H1 (cell line): ENCODE measurements around the gene VAV2. TPM values are rescaled to one million over a fixed set of nuclear protein-coding genes. Genes with fewer than 3 reads are reported as not detected.
A peak's percentile ranks its signal among the peaks of the same experiment; 100 is the strongest.

Experiments used
- CTCF ChIA-PET: fragments of 300-600 bp; sonication (Branson Sonifier 250); formaldehyde crosslinking; loops from one replicate; lab custom pipeline; 2021; ENCODE audit not compliant: partially characterized antibody; lab: Charles Lee
- POLR2A ChIA-PET: fragments of 300-600 bp; sonication (Branson Sonifier 250); formaldehyde crosslinking; loops from one replicate; lab custom pipeline; 2021; ENCODE audit warnings: inconsistent platforms; ENCODE audit not compliant: partially characterized antibody; lab: Charles Lee
- DNase-seq, 2 experiments: peaks; one replicate each; pipeline versions ENCODE4 v3.0.0 to v3.0.0-alpha.2; 2010 to 2022; ENCODE audit warnings: low spot score in 2 of 2, low read depth in 1 of 2, mixed read lengths in 1 of 2
- FAIRE-seq: peaks from 2 replicates; lab custom pipeline; 2011; peaks lifted over from hg19 to GRCh38; lab: Jason Lieb, UNC
- H2AFZ ChIP-seq: 2 replicates; pipeline ENCODE4 v1.8.1; 2012; ENCODE audit warnings: low read length, inconsistent platforms
- H2AK5ac ChIP-seq: 2 replicates; pipeline ENCODE4 v1.6.1; 2013; ENCODE audit warnings: low read depth, low read length
- H2BK120ac ChIP-seq: replicated peaks from 2 replicates; pipeline ENCODE3; 2013; ENCODE audit warnings: low read depth, low read length, inconsistent platforms
- H2BK12ac ChIP-seq: 2 replicates; pipeline ENCODE4 v1.6.1; 2013; ENCODE audit warnings: low read depth, low read length
- H2BK15ac ChIP-seq: 2 replicates; pipeline ENCODE4 v1.6.1; 2013; ENCODE audit warnings: low read length
- H2BK20ac ChIP-seq: 2 replicates; pipeline ENCODE4 v1.6.1; 2013; ENCODE audit warnings: low read length
- H2BK5ac ChIP-seq: 2 replicates; pipeline ENCODE4 v1.6.1; 2013; ENCODE audit warnings: low read depth, low read length
- H3K14ac ChIP-seq: 2 replicates; pipeline ENCODE4 v1.6.1; 2013; ENCODE audit warnings: inconsistent platforms; ENCODE audit not compliant: insufficient read length
- H3K18ac ChIP-seq: 2 replicates; pipeline ENCODE4 v1.6.1; 2013; ENCODE audit warnings: low read length; ENCODE audit errors: extremely low read depth
- H3K23ac ChIP-seq: 2 replicates; pipeline ENCODE4 v1.6.1; 2013; ENCODE audit warnings: inconsistent platforms; ENCODE audit not compliant: insufficient read length
- H3K23me2 ChIP-seq: 2 replicates; pipeline ENCODE4 v1.6.1; 2013; ENCODE audit warnings: low read depth, low read length
- H3K27ac ChIP-seq: 2 replicates; pipeline ENCODE4 v1.6.1; 2011; ENCODE audit warnings: low read depth, low read length, inconsistent platforms
- H3K27me3 ChIP-seq, 4 experiments: replicated peaks in 1 of 4; 1 replicate in 1 of 4; 2 replicates in 3 of 4; pipeline versions ENCODE4 v1.6.1 to v1.8.1; 2011 to 2013; ENCODE audit warnings: low read length in 3 of 4, mild to moderate bottlenecking in 3 of 4, inconsistent platforms in 2 of 4, mixed read lengths in 2 of 4, moderate library complexity in 1 of 4; ENCODE audit not compliant: control insufficient read depth in 3 of 4, insufficient read depth in 3 of 4; ENCODE audit errors: extremely low read depth in 1 of 4
- H3K36me3 ChIP-seq, 4 experiments: 2 replicates each; pipeline versions ENCODE4 v1.6.1 to v1.8.1; 2011 to 2013; ENCODE audit warnings: mild to moderate bottlenecking in 4 of 4, low read length in 3 of 4, moderate library complexity in 2 of 4, control low read depth in 1 of 4, inconsistent platforms in 1 of 4; ENCODE audit not compliant: insufficient read depth in 4 of 4, control insufficient read depth in 2 of 4
- H3K4ac ChIP-seq: replicated peaks from 2 replicates; pipeline ENCODE3; 2013; ENCODE audit warnings: low read length, low read depth, mixed read lengths, inconsistent platforms; ENCODE audit not compliant: insufficient read length
- H3K4me1 ChIP-seq, 4 experiments: replicated peaks in 1 of 4; 1 replicate in 1 of 4; 2 replicates in 3 of 4; pipeline versions ENCODE4 v1.6.1 to v1.8.1; 2011 to 2013; ENCODE audit warnings: low read length in 3 of 4, inconsistent platforms in 2 of 4, mixed read lengths in 1 of 4; ENCODE audit not compliant: insufficient read depth in 4 of 4, control insufficient read depth in 3 of 4
- H3K4me2 ChIP-seq, 2 experiments: 2 replicates each; pipeline versions ENCODE4 v1.6.1 to v1.8.1; 2011 to 2013; ENCODE audit warnings: low read depth in 2 of 2, low read length in 2 of 2, control low read depth in 1 of 2, inconsistent platforms in 1 of 2, mild to moderate bottlenecking in 1 of 2; ENCODE audit not compliant: insufficient read depth in 1 of 2
- H3K4me3 ChIP-seq, 4 experiments: fragments of 200-600, 300-600 bp in 1 of 4; sonication (generic), shearing (Covaris generic), sonication (Bioruptor Twin) in 1 of 4; 2 replicates each; pipeline versions ENCODE4 v1.5.1 to v1.8.1; 2011 to 2016; ENCODE audit warnings: low read length in 4 of 4, low read depth in 3 of 4, control low read depth in 2 of 4, inconsistent platforms in 2 of 4, mild to moderate bottlenecking in 2 of 4, mixed read lengths in 1 of 4, moderate library complexity in 1 of 4; ENCODE audit not compliant: insufficient read depth in 2 of 4; ENCODE audit errors: extremely low read depth in 1 of 4
- H3K56ac ChIP-seq: replicated peaks from 2 replicates; pipeline ENCODE3; 2013; ENCODE audit warnings: low read depth, mild to moderate bottlenecking, mixed read lengths, low read length, inconsistent platforms; ENCODE audit not compliant: insufficient read length
- H3K79me1 ChIP-seq: 2 replicates; pipeline ENCODE4 v1.6.1; 2013; ENCODE audit warnings: low read depth, low read length, control low read depth
- H3K79me2 ChIP-seq, 2 experiments: 2 replicates each; pipeline versions ENCODE4 v1.6.1 to v1.8.1; 2012 to 2013; ENCODE audit warnings: low read length in 2 of 2, mild to moderate bottlenecking in 2 of 2, inconsistent platforms in 1 of 2; ENCODE audit not compliant: insufficient read depth in 2 of 2, control insufficient read depth in 1 of 2
- H3K9ac ChIP-seq, 4 experiments: replicated peaks in 1 of 4; 1 replicate in 1 of 4; 2 replicates in 3 of 4; pipeline versions ENCODE4 v1.6.1 to v1.8.1; 2011 to 2013; ENCODE audit warnings: low read depth in 3 of 4, low read length in 3 of 4, control low read depth in 2 of 4, mild to moderate bottlenecking in 2 of 4, moderate library complexity in 2 of 4, inconsistent platforms in 1 of 4; ENCODE audit errors: extremely low read depth in 1 of 4
- H3K9me3 ChIP-seq, 2 experiments: 2 replicates each; pipeline versions ENCODE4 v1.6.1 to v1.8.1; 2012 to 2013; ENCODE audit warnings: mild to moderate bottlenecking in 2 of 2, moderate library complexity in 2 of 2, control low read depth in 1 of 2, inconsistent platforms in 1 of 2, low read depth in 1 of 2, low read length in 1 of 2, mixed read lengths in 1 of 2; ENCODE audit not compliant: insufficient read depth in 2 of 2
- H4K20me1 ChIP-seq, 2 experiments: replicated peaks in 1 of 2; 2 replicates each; pipeline versions ENCODE3 to v1.8.1; 2011 to 2013; ENCODE audit warnings: inconsistent platforms in 2 of 2, low read length in 2 of 2, mild to moderate bottlenecking in 1 of 2; ENCODE audit not compliant: insufficient read depth in 2 of 2, control insufficient read depth in 1 of 2
- H4K5ac ChIP-seq: 2 replicates; pipeline ENCODE4 v1.6.1; 2013; ENCODE audit warnings: low read length, low read depth, mixed read lengths, inconsistent platforms; ENCODE audit not compliant: insufficient read length
- H4K8ac ChIP-seq: 2 replicates; pipeline ENCODE4 v1.8.0; 2013; ENCODE audit warnings: mild to moderate bottlenecking, moderate library complexity, low read length, inconsistent platforms; ENCODE audit not compliant: insufficient read depth; ENCODE audit errors: extremely low read depth
- H4K91ac ChIP-seq: replicated peaks from 2 replicates; pipeline ENCODE3; 2013; ENCODE audit warnings: low read length, mixed read lengths, inconsistent platforms; ENCODE audit not compliant: insufficient read length
- ASH2L ChIP-seq: fragments of 200-600, 300-600 bp; sonication (generic); IDR thresholded peaks from one replicate; pipeline ENCODE4 v1.7.1; 2017; ENCODE audit warnings: low read length
- BRCA1 ChIP-seq: IDR thresholded peaks from 2 replicates; pipeline ENCODE4 v1.6.1; 2012; ENCODE audit warnings: low read depth, low read length, improper control_type of control experiment
- KDM4A ChIP-seq: IDR thresholded peaks from one replicate; pipeline ENCODE4 v1.7.1; 2012; ENCODE audit warnings: low read depth, mild to moderate bottlenecking, moderate library complexity, low read length, inconsistent platforms; ENCODE audit not compliant: severe bottlenecking
- KDM5A ChIP-seq: fragments of 200-600 bp; IDR thresholded peaks from 2 replicates; pipeline ENCODE4 v1.7.1; 2012; ENCODE audit warnings: mild to moderate bottlenecking, low read length, inconsistent platforms, mixed read lengths
- MAFK ChIP-seq: IDR thresholded peaks from 2 replicates; pipeline ENCODE4 v1.6.1; 2012; ENCODE audit warnings: low read depth, mild to moderate bottlenecking, improper control_type of control experiment, low read length
- WGBS, 2 experiments: shearing (Covaris generic) in 1 of 2; methylation state at CpG; one replicate each; pipeline versions ENCODE4 v1.1.6 to v1.1.7; 2013 to 2015; ENCODE audit warnings: low lambda C conversion rate in 2 of 2, mixed read lengths in 2 of 2, inconsistent platforms in 1 of 2, low coverage in 1 of 2, missing lambda C conversion rate in 1 of 2; ENCODE audit not compliant: insufficient replicate concordance in 2 of 2, insufficient coverage in 1 of 2, insufficient read length in 1 of 2; ENCODE audit errors: extremely low coverage in 1 of 2, missing lambda C conversion rate in 1 of 2; 5-methylcytosine and 5-hydroxymethylcytosine counted together
- polyA plus RNA-seq, 7 experiments: library from polyadenylated mRNA; depleted of rRNA in 3 of 7; stranded (reverse) in 5 of 7; unstranded in 2 of 7; fragments of >200 nt in 5 of 7; fragments of 200-250 nt in 2 of 7; gene quantifications; 1 replicate in 5 of 7; 2 replicates in 1 of 7; 4 replicates in 1 of 7; pipeline versions ENCODE4 v1.2.1 to v1.2.3, GENCODE V29; 2011 to 2013; ENCODE audit warnings: missing spikeins in 2 of 7, mixed read lengths in 2 of 7
- total RNA-seq: library from RNA; stranded (reverse); fragmentation: NEBNext Ultra II Directional; extraction: Animal tissue kit (Norgen Biotek cat#: 25700); gene quantifications from 2 replicates; pipeline ENCODE4 v1.2.1, GENCODE V29; 2021

VAV2 gene
- total and polyA plus RNA-seq, 2 of the 8 experiments (the other 6 are each of a cell fraction or from before 2014, with no cell fraction given) = 13.6 to 37.6 TPM

- Histone ChIP-seq H3K27ac (no peak overlapping the region), H3K4me2 (no peak overlapping the region), H2BK20ac (no peak overlapping the region), H2BK120ac (no peak overlapping the region), H3K23ac (no peak overlapping the region), H2BK15ac (no peak overlapping the region), H4K20me1 (peaks cover 0 to 3% of the 10 kb centered on the region in 2 experiments), H3K4me1 (peaks cover 0 to 9% (median 3%) of the 10 kb centered on the region in 4 experiments; a peak in 3 of 7 replicates), H3K4ac (no peak overlapping the region), H4K91ac (no peak overlapping the region), H4K5ac (no peak overlapping the region), H3K23me2 (no peaks in the 10 kb centered on the region), H3K27me3 (no peaks in the 10 kb centered on the region), H4K8ac (no peak overlapping the region), H3K79me1 (no peaks in the 10 kb centered on the region), H3K4me3 (no peak overlapping the region), H3K9ac (no peak overlapping the region), H3K36me3 (no peaks in the 10 kb centered on the region), H3K14ac (no peak overlapping the region), H2BK5ac (0 out of 2 replicates have a peak overlapping the region, but pooled peaks have one; percentile 71), H3K79me2 (no peaks in the 10 kb centered on the region), H2AK5ac (no peak overlapping the region), H3K56ac (no peak overlapping the region), H2BK12ac (no peak overlapping the region; the same call in 1 of the 2 replicates), H3K18ac (no peak overlapping the region), H2AFZ (no peak overlapping the region), H3K9me3 (no peaks in the 10 kb centered on the region)
- CTCF ChIA-PET = interaction anchor here (0.9 to 4.7 kb wide), 28 partner anchors 9 to 306 kb away, joined by 3 to 39 read pairs (median 4); partner anchors contain the start of gene ADAMTSL2
- POLR2A ChIA-PET = interaction anchor here (1.0 to 1.2 kb wide), 2 partner anchors 20 to 121 kb away, joined by 3 read pairs; no protein-coding TSS in a partner anchor
- DNase-seq = no peak
- 85% methylated on average over 15 of the region's 23 CpGs; no CpG with 5 or more reads in 1 of the 2 experiments for WGBS, 2 experiments
- no peak for FAIRE-seq
- no peak for TF ChIP-seq KDM5A
- TF ChIP-seq MAFK = no peak
- no peak for TF ChIP-seq ASH2L
- TF ChIP-seq BRCA1 = no peak
- no peak for TF ChIP-seq KDM4A
These were observed 276.7 kb downstream of the VAV2 start for GRCh38 chr9:133715295-133715865.
